Pons (tissue), 1 donor: ENCODE data around the gene MFSD6.
"Not testable (repeated sequence)": the region's sequence is repeated elsewhere in the genome, so short reads cannot be mapped to it uniquely, and the experiment has no call there.

ENCODE experiments used
- DNase-seq: peaks from one replicate; pipeline ENCODE4 v3.0.0-alpha.2; 2016; ENCODE audit warnings: low spot score

Gene MFSD6

GRCh38 chr2:190466819-190467446 lies 58.8 kb downstream of the MFSD6 start:
- no peak for DNase-seq

- DNase-seq: no peak
These were observed 59.5 kb downstream of the MFSD6 start for GRCh38 chr2:190467575-190468083.

GRCh38 chr2:190468354-190468753 lies 60.2 kb downstream of the MFSD6 start:
- DNase-seq: not testable (repeated sequence)

GRCh38 chr2:190468814-190469569 lies 60.8 kb downstream of the MFSD6 start:
- DNase-seq: peak; percentile 93

GRCh38 chr2:190469771-190470170 lies 61.6 kb downstream of the MFSD6 start:
- peak; percentile 73 for DNase-seq

DNA sequence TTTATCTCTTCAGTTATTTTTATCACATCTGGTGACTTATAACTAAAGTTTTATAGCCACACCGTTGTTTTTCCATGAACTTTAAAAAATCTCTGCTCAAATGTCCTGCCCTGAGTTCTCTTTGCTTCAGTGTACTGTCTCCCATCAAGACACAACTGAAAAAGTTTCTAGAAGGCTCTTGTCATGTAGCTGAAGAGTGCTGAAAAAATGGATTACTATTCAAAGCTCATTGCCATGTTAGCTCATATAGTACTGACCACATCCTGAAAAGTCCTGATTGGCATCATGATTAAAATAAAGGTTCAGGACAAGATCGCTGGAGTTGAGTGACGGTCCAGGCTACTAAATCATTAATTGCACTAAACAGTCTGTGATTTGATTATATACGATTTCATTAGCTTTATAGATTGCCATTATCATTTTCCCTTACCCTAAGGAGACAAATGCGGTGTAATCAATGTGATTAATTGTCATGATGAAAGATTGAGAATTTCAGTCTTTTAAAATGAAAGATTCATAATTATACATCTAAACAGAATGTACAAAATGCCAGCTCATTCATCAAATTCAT lies 62.2 kb downstream of the MFSD6 start:
- no peak for DNase-seq

DNA sequence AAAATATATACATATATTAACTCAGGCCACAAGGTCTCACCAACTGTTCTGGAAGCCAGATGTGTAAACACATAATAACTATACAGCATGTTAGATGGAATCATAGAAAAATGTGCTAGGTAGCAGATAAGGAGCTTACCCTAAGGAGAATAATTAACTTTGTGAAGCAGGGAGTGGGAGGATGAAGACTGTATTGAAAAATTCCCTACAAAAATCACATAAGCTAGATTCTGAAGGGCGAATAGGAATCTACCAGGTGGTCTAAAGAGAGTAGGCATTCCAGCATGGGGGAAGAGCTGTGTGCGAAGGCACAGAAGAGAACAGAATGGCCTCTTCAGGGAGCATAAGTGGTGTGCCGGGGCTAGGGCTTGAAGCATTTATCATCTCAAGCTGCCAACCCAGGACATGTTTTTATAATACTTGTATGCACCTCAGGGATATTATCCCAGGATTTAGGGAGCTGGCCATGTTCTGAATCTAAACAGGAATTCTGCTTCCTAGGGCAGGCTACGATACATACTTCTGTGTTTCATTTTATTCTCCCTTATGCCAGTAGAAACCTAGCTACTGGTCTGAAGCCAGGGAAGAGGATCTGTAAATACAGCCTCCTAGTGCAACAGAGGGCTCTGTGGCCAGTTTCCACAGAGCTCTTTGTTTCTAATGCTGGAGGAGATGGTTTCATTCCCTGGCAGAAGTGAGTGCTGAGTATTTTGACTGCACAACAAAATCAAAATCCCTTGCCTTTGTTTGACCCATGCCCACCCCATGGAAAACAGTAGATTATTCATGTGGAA lies 69.7 kb downstream of the MFSD6 start:
- peak; percentile 97 for DNase-seq

GRCh38 chr2:190478572-190479195 lies 70.5 kb downstream of the MFSD6 start:
- DNase-seq: no peak

DNA sequence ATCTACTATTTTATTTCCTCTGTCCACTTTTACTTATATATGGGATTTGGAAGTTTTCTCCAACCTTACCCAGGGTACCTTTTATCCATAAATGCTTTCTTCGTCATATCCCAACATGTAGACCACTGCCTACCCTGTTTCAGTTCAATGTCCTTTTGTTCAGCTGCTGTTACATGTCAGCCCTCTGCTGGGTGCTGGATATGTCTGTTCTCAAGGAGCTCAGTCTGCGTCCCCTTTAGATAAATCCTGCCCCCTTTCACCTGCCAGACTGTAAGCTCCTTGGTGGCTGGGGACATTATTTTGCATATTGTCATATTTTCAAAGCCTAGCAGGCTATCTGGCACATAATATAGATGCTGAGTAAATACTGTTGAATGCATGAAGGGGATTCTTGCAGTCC lies 73.2 kb downstream of the MFSD6 start:
- DNase-seq: peak; percentile 76

GRCh38 chr2:190482451-190482850 lies 74.3 kb downstream of the MFSD6 start:
- peak; percentile 83 for DNase-seq

DNA sequence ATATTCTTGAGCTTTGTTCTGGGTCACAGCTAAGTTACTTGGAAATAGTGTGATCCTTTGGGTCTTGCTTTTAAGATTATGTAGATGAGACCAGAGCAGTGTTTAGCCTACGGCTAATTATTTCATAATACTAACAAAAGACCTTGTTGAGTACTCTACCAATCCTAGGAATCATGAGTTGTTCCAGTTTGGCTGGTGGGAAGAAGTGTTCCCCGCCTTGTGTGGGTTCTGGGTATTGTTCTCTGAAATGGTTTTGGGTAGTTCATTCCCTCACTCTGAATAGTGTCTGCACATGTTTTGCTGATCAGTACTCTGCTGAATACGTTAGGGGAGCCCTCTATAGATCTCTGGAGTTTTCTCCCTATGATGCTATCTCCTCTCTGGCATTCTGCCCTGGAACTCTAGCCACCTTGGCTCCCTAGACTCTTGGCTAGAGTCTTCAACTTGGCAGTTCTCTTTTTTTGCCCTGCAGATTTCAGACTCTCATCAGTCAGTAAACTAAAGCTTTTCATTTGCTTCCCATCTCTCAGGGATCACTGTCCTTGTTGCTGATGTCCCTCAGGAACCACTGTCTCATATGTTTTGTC lies 78.0 kb downstream of the MFSD6 start:
- peak; percentile 57 for DNase-seq

DNA sequence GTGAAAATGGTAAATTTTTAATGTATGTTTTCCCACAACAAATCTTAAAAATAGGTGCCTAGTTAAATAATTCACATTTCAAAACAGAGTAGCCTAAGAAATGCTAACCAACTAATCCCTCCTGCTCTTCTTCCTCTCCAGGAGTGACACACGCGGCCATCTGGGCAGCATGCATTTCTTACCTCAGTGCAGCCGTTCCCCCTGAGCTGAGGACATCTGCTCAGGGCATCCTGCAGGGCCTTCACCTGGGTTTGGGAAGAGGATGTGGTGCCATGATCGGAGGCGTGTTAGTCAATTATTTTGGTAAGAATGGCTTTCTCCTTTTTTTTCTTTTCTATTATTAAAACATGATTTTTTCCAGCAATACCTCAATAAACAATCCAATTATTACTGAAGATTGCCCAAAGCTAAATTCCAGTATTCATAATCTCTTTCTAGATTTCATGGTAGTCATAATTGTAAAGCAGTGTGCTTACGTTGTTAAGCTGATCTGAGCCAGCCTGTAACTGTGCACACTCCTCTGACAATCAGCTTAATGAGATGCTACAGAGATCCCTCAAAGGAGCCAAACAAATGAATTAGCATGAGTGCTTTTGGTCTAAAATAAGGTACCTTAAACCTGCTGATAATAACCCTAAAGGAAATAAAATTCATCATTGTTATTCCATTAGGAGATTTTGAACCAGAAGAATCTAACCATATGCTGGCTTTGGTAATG lies 80.5 kb downstream of the MFSD6 start:
- DNase-seq: no peak

- DNase-seq: no peak
These were observed 81.3 kb downstream of the MFSD6 start for GRCh38 chr2:190489475-190489874.

DNA sequence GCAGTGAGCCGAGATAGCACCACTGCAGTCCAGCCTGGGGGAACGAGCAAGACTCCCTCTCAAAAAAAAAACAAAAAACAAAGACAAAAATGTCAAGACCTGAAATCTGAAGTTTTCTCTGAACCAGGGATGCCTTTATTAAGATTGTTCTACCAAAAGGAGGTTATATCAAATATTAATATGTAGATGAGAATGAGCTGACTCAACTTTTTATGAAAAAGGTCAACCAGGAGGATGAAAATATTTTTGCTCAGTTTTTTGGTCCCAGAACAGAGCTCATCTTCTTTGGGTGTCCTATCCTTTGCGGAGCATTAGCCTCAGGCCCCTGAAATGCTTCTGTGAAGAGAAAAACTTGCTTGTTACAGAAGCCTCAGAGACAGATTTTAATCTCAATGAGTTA lies 82.3 kb downstream of the MFSD6 start:
- DNase-seq: no peak

DNA sequence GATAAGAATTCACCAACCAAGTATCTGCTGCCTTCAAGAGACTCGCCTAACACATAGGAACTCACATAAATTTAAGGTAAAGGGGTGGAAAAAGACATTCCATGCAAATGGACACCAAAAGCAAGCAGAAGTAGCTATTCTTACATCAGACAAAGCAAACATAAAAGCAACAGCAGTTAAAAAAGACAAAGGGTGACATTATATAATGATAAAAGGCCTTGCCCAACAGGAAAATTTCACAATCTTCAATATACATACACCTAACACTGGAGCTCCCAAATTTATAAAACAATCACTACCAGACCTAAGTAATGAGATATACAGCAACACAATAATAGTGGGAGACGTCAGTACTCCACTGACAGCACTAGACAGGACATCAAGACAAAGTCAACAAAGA lies 84.9 kb downstream of the MFSD6 start:
- no peak for DNase-seq

DNA sequence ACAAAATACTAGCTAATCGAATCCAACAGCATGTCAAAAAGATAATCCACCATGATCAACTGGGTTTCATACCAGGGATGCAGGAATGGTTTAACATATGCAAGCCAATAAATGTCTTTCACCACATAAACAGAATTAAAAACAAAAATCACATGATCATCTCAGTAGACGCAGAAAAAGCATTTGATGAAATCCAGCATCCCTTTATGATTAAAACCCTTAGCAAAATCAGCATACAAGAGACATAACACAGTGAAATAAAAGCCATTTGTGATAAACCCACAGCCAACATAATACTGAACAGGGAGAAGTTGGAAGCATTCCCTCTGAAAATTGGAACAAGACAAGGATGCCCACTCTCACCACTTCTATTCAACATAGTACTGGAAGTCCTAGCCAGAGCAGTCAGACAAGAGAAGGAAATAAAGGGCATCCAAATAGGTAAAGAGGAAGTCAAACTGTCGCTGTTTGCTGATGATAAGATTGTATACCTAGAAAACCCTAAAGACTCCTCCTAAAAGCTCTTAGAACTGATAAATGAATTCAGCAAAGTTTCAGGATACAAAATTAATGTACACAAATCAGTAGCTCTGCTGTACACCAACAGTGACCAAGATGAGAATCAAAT lies 86.6 kb downstream of the MFSD6 start:
- DNase-seq: not testable (repeated sequence)

GRCh38 chr2:190497428-190497827 lies 89.3 kb downstream of the MFSD6 start:
- DNase-seq: no peak

- DNase-seq: no peak
These were observed 91.1 kb downstream of the MFSD6 start for GRCh38 chr2:190499273-190499672.

DNA sequence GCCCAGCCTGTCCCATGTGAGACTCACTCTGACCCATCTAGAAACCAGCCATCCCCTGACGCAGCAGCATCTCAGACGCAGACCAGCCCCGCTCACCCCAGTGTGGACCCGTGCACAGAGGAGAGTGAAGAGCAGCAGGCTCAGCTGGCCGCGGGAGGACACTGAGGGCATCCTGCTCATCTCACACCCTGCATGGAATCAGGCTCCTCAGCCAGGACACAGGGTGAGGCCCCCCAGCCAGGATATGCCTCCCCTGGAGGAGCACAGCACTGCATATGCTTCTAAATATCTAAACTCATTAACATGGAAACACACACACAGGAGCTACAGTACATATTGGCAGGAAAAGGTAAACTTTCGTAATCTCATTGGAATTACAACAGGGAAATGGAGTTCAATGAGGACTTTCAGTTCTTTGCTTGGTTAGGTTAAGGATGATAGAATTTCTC lies 91.9 kb downstream of the MFSD6 start:
- no peak for DNase-seq

- no peak for DNase-seq
These were observed 93.1 kb downstream of the MFSD6 start for GRCh38 chr2:190501231-190501630.
